DOHH2 (cell line): ENCODE results near the gene GLB1L.
A peak's percentile ranks its signal among the peaks of the same experiment; 100 is the strongest.

Experiments used
- H3F3A ChIP-seq: fragments of 200-600 bp; sonication (generic), shearing (Covaris generic); 2 replicates; pipeline ENCODE4 v1.6.0; 2016; ENCODE audit warnings: antibody characterized with exemption, mild to moderate bottlenecking; ENCODE audit not compliant: control insufficient read depth, insufficient read depth
- H3K27ac ChIP-seq: fragments of 200-600 bp; sonication (generic); 2 replicates; pipeline ENCODE4 v1.5.1; 2014; ENCODE audit warnings: low read depth, mild to moderate bottlenecking, low read length, moderate library complexity
- H3K27me3 ChIP-seq: fragments of 200-600 bp; sonication (generic); 2 replicates; pipeline ENCODE4 v1.6.1; 2014; ENCODE audit warnings: mild to moderate bottlenecking, low read length, mixed read lengths; ENCODE audit not compliant: control insufficient read depth
- H3K36me3 ChIP-seq: fragments of 200-600 bp; sonication (generic); 2 replicates; pipeline ENCODE4 v1.6.1; 2014; ENCODE audit warnings: mild to moderate bottlenecking, low read length, moderate library complexity, mixed read lengths; ENCODE audit not compliant: control insufficient read depth
- H3K4me1 ChIP-seq: fragments of 200-600 bp; sonication (generic); 2 replicates; pipeline ENCODE4 v1.6.1; 2014; ENCODE audit warnings: mild to moderate bottlenecking, low read length, mixed read lengths; ENCODE audit not compliant: control insufficient read depth
- H3K4me2 ChIP-seq: fragments of 200-600 bp; sonication (generic); 2 replicates; pipeline ENCODE4 v1.6.0; 2014; ENCODE audit warnings: mild to moderate bottlenecking, low read length, moderate library complexity
- H3K4me3 ChIP-seq: fragments of 200-600 bp; sonication (generic); 2 replicates; pipeline ENCODE4 v1.5.1; 2014; ENCODE audit warnings: mild to moderate bottlenecking, low read length, mixed read lengths
- H3K79me2 ChIP-seq: fragments of 200-600 bp; sonication (generic); 2 replicates; pipeline ENCODE4 v1.6.1; 2014; ENCODE audit warnings: mild to moderate bottlenecking, low read length, mixed read lengths; ENCODE audit not compliant: control insufficient read depth
- H3K9me2 ChIP-seq: fragments of 200-600 bp; sonication (generic); replicated peaks from 2 replicates; pipeline ENCODE4 v1.6.1; 2014; ENCODE audit warnings: mild to moderate bottlenecking, low read length, mixed read lengths; ENCODE audit not compliant: control insufficient read depth
- H3K9me3 ChIP-seq: fragments of 200-600 bp; sonication (generic); 2 replicates; pipeline ENCODE4 v1.6.1; 2014; ENCODE audit warnings: antibody characterized with exemption, low read length, mixed read lengths; ENCODE audit not compliant: control insufficient read depth, insufficient read depth
- H4K20me1 ChIP-seq: fragments of 200-600 bp; sonication (generic); 2 replicates; pipeline ENCODE4 v1.6.0; 2014; ENCODE audit warnings: low read depth, mild to moderate bottlenecking, antibody characterized with exemption, low read length, moderate library complexity; ENCODE audit not compliant: control insufficient read depth, insufficient read depth
- EZH2phosphoT487 ChIP-seq: fragments of 200-600 bp; sonication (generic); IDR thresholded peaks from 2 replicates; pipeline ENCODE4 v1.6.1; 2017; ENCODE audit warnings: borderline replicate concordance, mild to moderate bottlenecking, antibody characterized with exemption, low read length, moderate library complexity, mixed read lengths
- TF ChIP-seq, protein P1 (sequence below): fragments of 200-600 bp; sonication (generic); IDR thresholded peaks from one replicate; pipeline ENCODE4 v1.5.1; 2014; ENCODE audit warnings: antibody characterized with exemption, mild to moderate bottlenecking, low read depth, low read length; ENCODE audit not compliant: poor library complexity, severe bottlenecking

The GLB1L gene

DNA sequence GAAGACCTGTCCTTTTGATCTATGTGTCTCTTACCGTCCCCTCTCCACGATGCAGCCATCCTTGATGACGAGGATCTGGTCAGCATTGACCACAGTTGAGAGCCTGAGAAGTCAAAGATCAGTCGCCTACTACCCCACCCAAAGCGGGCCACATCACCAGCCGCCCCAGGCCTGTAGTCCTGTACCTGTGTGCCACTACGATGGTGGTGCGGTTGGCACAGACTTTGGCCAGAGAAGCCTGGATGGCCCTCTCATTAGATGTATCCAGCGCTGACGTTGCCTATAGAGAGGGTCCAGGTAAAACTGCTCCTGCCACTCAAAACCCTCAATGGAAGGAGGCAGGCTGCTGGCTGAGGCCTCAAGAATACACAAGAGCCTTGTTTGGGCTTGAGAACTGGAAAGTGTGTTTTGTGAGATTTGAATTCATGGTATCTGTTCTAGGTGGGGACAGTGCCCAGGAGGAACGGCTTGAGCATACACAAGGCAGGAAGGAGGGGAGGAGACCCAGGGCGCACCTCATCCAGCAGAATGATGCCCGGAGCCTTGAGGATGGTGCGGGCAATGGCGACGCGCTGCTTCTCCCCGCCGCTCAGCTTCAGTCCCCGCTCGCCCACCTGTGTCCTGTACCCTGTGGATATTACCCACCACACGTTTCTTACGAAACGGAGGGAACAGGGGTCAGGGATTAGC is 34.9 kb downstream of the GLB1L start:
- no peaks in the 10 kb centered on the region for H3K9me3 ChIP-seq
- no peaks in the 10 kb centered on the region for H4K20me1 ChIP-seq
- H3K27ac ChIP-seq: no peak overlapping the region
- TF ChIP-seq, protein P1, sequence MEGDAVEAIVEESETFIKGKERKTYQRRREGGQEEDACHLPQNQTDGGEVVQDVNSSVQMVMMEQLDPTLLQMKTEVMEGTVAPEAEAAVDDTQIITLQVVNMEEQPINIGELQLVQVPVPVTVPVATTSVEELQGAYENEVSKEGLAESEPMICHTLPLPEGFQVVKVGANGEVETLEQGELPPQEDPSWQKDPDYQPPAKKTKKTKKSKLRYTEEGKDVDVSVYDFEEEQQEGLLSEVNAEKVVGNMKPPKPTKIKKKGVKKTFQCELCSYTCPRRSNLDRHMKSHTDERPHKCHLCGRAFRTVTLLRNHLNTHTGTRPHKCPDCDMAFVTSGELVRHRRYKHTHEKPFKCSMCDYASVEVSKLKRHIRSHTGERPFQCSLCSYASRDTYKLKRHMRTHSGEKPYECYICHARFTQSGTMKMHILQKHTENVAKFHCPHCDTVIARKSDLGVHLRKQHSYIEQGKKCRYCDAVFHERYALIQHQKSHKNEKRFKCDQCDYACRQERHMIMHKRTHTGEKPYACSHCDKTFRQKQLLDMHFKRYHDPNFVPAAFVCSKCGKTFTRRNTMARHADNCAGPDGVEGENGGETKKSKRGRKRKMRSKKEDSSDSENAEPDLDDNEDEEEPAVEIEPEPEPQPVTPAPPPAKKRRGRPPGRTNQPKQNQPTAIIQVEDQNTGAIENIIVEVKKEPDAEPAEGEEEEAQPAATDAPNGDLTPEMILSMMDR: no peak
- TF ChIP-seq EZH2phosphoT487: no peak
- H3K4me1 ChIP-seq: peaks cover 18% of the 10 kb centered on the region
- no peak overlapping the region for H3K4me3 ChIP-seq
- H3K27me3 ChIP-seq: no peaks in the 10 kb centered on the region
- H3F3A ChIP-seq: peaks cover 7% of the 10 kb centered on the region; the same call in 1 of the 2 replicates
- H3K36me3 ChIP-seq: peaks cover 73% of the 10 kb centered on the region
- no peaks in the 10 kb centered on the region for H3K9me2 ChIP-seq
- no peak overlapping the region for H3K4me2 ChIP-seq
- H3K79me2 ChIP-seq: peaks cover 3% of the 10 kb centered on the region; the same call in 1 of the 2 replicates

DNA sequence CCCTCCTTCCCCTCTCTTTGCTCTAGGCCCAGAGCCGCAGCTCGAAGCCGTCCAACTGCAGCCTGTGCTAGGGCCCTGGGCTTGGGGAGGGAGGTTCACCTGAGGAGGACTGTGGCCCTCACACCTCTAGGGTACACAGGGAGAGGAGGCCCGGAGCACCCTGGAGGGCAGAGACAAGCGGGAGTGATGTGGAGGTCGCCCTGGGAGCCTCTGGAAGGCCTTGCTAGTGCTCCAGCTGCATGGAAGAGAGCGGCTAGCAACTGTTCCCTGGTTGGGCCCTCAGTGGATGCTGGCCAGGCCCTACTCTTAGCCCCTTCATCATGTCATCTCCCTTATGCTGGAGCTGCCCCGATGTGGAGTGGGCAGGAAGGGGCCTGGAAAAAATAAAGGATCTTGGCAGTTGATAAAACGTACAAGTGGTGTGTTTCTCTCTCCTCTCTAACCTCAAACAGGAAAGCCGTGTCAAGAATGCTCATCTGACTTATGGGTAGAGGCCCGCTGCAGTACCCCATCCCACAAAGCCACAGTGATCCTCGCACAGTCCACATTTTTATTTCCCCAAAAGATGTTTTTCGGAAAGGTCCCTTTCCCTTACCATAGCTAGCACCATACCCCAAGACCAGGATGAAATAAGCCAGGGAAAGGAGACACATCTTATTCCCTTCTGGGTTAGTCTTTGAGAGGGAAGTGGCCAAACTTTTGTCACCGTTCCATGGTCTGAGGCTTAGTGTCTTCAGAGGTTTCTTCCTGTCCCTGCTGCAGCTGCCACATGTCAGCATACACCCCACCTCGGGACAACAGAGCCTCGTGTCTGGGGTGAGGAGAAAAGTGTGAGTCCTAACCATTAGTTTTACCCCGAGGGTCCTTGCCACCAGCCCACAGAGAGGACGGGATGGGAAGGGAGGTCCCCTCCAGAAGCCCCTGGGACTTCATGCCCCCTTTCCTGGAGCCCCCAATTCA is 35.7 kb downstream of the GLB1L start:
- Histone ChIP-seq H3F3A (peaks cover 7% of the 10 kb centered on the region; the same call in 1 of the 2 replicates), H3K4me2 (no peak overlapping the region), H3K4me1 (peaks cover 18% of the 10 kb centered on the region), H3K9me3 (no peaks in the 10 kb centered on the region), H3K9me2 (no peaks in the 10 kb centered on the region), H3K27me3 (no peaks in the 10 kb centered on the region), H4K20me1 (no peaks in the 10 kb centered on the region), H3K4me3 (no peak overlapping the region), H3K36me3 (peaks cover 67% of the 10 kb centered on the region), H3K79me2 (peaks cover 3% of the 10 kb centered on the region; the same call in 1 of the 2 replicates), H3K27ac (no peak overlapping the region)
- TF ChIP-seq, protein P1: no peak
- no peak for TF ChIP-seq EZH2phosphoT487

DNA sequence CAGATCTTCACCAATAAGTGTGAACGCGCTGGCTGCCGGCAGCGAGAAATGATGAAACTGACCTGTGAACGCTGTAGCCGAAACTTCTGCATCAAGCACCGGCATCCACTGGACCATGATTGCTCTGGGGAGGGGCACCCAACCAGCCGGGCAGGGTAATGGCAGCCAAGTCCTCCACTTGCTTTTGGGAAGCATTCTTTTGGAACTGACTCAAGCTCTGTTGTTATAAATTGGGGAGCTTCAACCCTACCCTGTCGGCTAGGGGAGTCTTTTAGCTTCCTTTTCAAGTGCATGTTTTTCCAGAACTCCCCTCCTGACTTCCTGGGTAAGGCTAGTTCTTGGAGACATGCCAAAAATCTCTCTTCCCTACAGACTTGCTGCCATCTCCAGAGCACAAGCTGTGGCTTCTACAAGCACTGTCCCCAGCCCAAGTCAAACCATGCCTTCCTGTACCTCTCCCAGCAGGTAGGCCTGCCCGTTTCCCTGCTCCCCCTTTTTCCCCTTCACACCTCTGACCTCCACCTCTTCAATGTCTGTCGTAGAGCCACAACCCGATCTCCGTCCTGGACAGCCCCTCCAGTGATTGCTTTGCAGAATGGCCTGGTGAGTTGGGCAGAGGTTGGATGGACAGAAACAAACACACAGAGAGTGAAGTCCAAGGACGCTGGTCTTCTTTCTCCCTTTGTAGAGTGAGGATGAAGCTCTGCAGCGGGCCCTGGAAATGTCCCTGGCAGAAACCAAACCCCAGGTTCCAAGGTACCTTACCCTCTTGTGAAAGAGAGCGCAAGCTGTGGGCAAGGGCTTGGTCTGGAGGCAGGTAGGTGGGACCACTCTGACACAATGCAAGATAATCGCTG is 37.1 kb downstream of the GLB1L start:
- H3K9me3 ChIP-seq: no peaks in the 10 kb centered on the region
- no peaks in the 10 kb centered on the region for H3K9me2 ChIP-seq
- H3K4me2 ChIP-seq: peak overlapping the region; percentile 97
- H3K4me3 ChIP-seq: peak overlapping the region; percentile 88; the same call in 1 of the 2 replicates
- H4K20me1 ChIP-seq: no peaks in the 10 kb centered on the region
- H3K27me3 ChIP-seq: no peaks in the 10 kb centered on the region
- peaks cover 53% of the 10 kb centered on the region for H3K36me3 ChIP-seq
- no peak overlapping the region for H3K27ac ChIP-seq
- peaks cover 3% of the 10 kb centered on the region; the same call in 1 of the 2 replicates for H3K79me2 ChIP-seq
- no peak for TF ChIP-seq EZH2phosphoT487
- TF ChIP-seq, protein P1: no peak
- peaks cover 7% of the 10 kb centered on the region; the same call in 1 of the 2 replicates for H3F3A ChIP-seq
- peaks cover 18% of the 10 kb centered on the region for H3K4me1 ChIP-seq
